Measurements from ENCODE around the gene CCDC80.

GRCh38 chr3:112687211-112687610 is 46.3 kb upstream of the CCDC80 start:
- no peak for TF ChIP-seq CTCF (IDR thresholded peaks at IDR 0.05; ENCODE audit: poor library complexity)
- no peak for TF ChIP-seq EZH2phosphoT487 (IDR thresholded peaks at IDR 0.05; ENCODE audit: low read depth, severe bottlenecking, unreplicated experiment)

Measured in hepatocyte (in vitro differentiated cells).